Hematopoietic multipotent progenitor cell (in vitro differentiated cells): ENCODE data around the gene IDH2. TPM values are rescaled to one million over a fixed set of nuclear protein-coding genes. Genes with fewer than 3 reads are reported as not detected.

Experiments used
- DNase-seq, 3 donors: peaks; one replicate each; pipeline ENCODE4 v3.0.0-alpha.2; 2011 to 2015; ENCODE audit warnings: low read depth in 2 of 3, low spot score in 2 of 3
- total RNA-seq: library from RNA; depleted of rRNA; stranded (reverse); fragments of >200 nt; gene quantifications from one replicate; pipeline ENCODE4 v1.2.3, GENCODE V29; 2012

The IDH2 gene
- total RNA-seq, 1 donor = 174 TPM

GRCh38 chr15:90067181-90067952, 34.9 kb downstream of the IDH2 start:
- DNase-seq = no peak

- DNase-seq = no peak
Observed at GRCh38 chr15:90065682-90066049, 36.6 kb downstream of the IDH2 start.

GRCh38 chr15:90064911-90065681, 37.2 kb downstream of the IDH2 start:
- no peak for DNase-seq

GRCh38 chr15:90063770-90064247, 38.5 kb downstream of the IDH2 start:
- DNase-seq = peak in 2 of 3 donors; percentile 48 to 70

- DNase-seq = no peak
Observed at GRCh38 chr15:90062973-90063769, 39.1 kb downstream of the IDH2 start.

- DNase-seq = no peak
Observed at GRCh38 chr15:90062462-90062932, 39.8 kb downstream of the IDH2 start.

GRCh38 chr15:90062023-90062442, 40.2 kb downstream of the IDH2 start:
- DNase-seq = no peak

- DNase-seq = no peak
Observed at GRCh38 chr15:90060797-90061196, 41.5 kb downstream of the IDH2 start.

- DNase-seq = peak; percentile 40 to 95 (median 89)
Observed at GRCh38 chr15:90059208-90059985, 42.9 kb downstream of the IDH2 start.

- no peak for DNase-seq
Observed at GRCh38 chr15:90058775-90059174, 43.5 kb downstream of the IDH2 start.

GRCh38 chr15:90058308-90058707, 44.0 kb downstream of the IDH2 start:
- DNase-seq = no peak

- DNase-seq = no peak
Observed at GRCh38 chr15:90056529-90056928, 45.7 kb downstream of the IDH2 start.

GRCh38 chr15:90055182-90055581, 47.1 kb downstream of the IDH2 start:
- DNase-seq = no peak

GRCh38 chr15:90054618-90055097, 47.6 kb downstream of the IDH2 start:
- DNase-seq = no peak

GRCh38 chr15:90053685-90054466, 48.4 kb downstream of the IDH2 start:
- DNase-seq = no peak

GRCh38 chr15:90051874-90052273, 50.4 kb downstream of the IDH2 start:
- DNase-seq = no peak

GRCh38 chr15:90049666-90050604, 52.3 kb downstream of the IDH2 start:
- DNase-seq = no peak

GRCh38 chr15:90049030-90049429, 53.2 kb downstream of the IDH2 start:
- no peak for DNase-seq
